GM21576 (cell line): Measurements from ENCODE around the gene SMO.
"Not testable (repeated sequence)": the region's sequence is repeated elsewhere in the genome, so short reads cannot be mapped to it uniquely, and the experiment has no call there.

Experiments
- ATAC-seq: cut with Tn5 transposase; IDR thresholded peaks from one replicate; pipeline ENCODE4 v1.9.1; 2021; ENCODE audit warnings: mild to moderate bottlenecking, moderate library complexity; ENCODE audit not compliant: unreplicated experiment

The SMO gene

GRCh38 chr7:129227646-129228578 is 39.5 kb downstream of the SMO start:
- no peak for ATAC-seq

- no peak for ATAC-seq
Observed at GRCh38 chr7:129228633-129229032, 40.2 kb downstream of the SMO start.

GRCh38 chr7:129231666-129232065 is 43.2 kb downstream of the SMO start:
- ATAC-seq = no peak

- no peak for ATAC-seq
Observed at GRCh38 chr7:129238546-129238945, 50.1 kb downstream of the SMO start.

DNA sequence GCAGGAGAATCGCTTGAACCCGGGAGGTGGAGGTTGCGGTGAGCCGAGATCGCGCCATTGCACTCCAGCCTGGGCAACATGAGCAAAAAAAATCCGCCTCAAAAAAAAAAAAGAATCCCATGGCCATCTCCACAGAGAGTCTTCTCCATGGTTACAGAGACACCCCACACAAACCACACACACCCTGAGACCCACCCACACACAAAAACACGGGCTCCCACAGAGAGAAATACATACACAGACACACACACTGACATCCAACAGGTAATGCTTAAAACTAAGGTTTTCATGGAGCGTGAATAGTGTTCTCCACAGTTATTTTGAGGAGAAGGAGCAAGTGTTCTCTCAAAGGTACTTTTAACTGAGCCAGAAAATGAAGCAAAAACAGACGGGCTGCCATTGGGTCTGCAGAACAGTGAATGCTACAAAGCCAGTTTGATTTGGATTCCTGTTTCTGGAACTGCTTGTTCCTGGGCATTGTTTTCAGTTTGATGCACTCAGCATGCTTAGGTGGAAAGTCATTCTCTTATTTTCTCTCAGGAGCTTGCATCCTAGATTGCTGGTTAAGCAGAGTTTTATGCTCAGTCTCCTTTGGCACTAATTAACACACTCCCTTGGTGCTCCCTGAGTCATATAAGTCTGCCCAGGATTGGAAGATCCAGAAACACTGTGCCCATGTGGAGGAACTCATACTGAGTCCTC is 51.8 kb downstream of the SMO start:
- ATAC-seq = no peak

DNA sequence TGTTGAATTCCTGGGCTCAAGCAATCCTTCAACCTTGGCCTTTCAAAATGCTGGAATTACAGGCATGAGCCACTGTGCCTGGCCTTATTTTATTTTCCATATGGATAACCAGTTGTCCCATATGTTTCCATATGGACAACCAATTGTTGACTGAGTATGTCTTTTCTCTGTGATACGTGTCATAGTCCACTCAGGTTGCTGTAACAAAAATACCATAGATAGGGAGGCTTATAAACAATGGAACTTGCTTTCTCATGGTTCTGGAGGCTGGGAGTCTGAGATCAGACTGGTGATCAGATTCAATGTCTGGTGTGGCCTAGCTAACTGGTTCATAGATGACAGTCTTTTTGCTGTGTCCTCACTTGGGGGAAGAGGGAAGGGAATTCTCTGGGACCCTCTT is 55.8 kb downstream of the SMO start:
- ATAC-seq = no peak

DNA sequence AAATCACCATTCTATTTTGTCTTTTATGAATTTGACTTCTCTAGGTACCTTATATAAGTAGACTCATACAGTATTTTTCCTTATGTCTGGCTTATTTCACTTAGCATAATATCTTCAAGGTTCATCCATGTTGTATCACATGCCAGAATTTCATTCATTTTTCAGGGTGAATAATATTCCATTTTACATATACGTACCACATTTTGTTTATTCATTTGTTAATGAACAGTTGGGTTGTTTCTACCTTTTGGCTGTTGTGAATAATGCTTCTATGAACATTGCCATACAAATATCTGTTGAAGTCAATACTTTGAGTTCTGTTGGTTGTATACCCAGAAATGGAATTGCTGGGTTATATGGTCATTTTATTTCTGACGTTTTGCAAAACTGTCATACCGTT is 57.1 kb downstream of the SMO start:
- no peak for ATAC-seq

GRCh38 chr7:129247087-129247486 is 58.7 kb downstream of the SMO start:
- no peak for ATAC-seq

DNA sequence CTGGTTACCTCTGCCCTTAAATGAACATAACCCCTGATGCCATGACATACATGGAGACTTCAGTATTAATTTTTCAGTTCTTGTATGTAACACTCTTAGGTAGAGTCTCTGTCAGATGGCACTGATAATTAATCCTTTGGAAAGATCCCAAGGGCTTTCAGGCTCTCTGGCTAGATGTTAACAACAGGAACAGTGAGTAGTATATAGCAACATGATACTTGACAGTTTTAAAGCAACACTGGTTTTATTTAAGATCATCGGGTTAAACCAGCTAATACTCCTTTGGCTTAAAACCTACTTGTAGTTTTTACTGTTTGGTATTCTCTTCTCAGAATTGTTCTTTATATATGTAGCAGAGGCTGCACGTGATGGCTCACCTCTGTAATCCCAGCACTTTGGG is 63.7 kb downstream of the SMO start:
- no peak for ATAC-seq

DNA sequence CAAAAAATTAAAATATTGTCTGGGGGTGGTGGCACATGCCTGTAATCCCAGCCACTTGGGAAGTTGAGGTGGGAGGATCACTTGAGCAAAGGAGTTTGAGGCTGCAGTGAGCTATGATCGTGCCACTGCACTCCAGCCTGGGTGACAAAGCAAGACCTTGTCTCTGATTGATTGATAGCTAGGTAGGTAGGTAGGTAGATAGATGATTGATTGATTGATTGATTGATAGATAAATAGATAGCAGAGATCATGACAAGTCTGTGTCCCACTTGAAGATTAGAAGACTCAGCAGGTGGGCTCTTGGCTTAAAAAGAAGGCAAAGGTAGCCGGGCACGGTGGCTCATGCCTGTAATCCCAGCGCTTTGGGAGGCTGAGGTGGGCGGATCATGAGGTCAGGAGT is 64.2 kb downstream of the SMO start:
- ATAC-seq = not testable (repeated sequence)

GRCh38 chr7:129255800-129256199 is 67.4 kb downstream of the SMO start:
- ATAC-seq = no peak

- ATAC-seq = no peak
Observed at GRCh38 chr7:129256221-129256620, 67.8 kb downstream of the SMO start.

DNA sequence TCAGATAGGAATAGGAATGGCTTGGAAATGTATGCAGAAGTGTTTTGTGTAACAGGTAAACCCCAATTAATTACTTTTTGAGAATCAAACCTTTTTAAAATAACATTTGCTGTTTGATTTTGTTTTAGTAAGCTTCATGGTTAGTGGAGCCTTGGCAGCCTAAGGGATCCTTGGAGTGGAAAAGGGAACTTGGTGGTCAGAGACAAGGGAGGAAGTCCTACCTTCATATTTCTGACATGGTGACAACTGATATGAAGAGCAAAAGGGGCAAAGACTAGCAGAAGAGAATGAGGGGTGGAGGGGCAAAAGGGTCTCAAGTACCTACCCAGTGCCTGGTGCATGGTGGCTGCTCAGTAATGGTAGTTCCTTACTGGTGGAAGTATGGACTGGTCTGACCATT is 68.7 kb downstream of the SMO start:
- ATAC-seq = no peak

GRCh38 chr7:129258649-129259389 is 70.4 kb downstream of the SMO start:
- no peak for ATAC-seq

GRCh38 chr7:129262324-129262723 is 73.9 kb downstream of the SMO start:
- ATAC-seq = no peak
